ENCODE data around the gene EIPR1.
A peak's percentile ranks its signal among the peaks of the same experiment; 100 is the strongest.

The EIPR1 gene

GRCh38 chr2:3172265-3172935 lies 205.2 kb downstream of the EIPR1 start:
- DNase-seq, result no peak

- DNase-seq, result no peak
These were observed 205.9 kb downstream of the EIPR1 start for GRCh38 chr2:3171564-3172264.

- no peak for DNase-seq
These were observed 206.7 kb downstream of the EIPR1 start for GRCh38 chr2:3170792-3171455.

GRCh38 chr2:3169106-3169870 lies 208.3 kb downstream of the EIPR1 start:
- DNase-seq, result peak; percentile 66

GRCh38 chr2:3168230-3168891 lies 209.3 kb downstream of the EIPR1 start:
- DNase-seq, result peak; percentile 69

GRCh38 chr2:3163401-3163800 lies 214.2 kb downstream of the EIPR1 start:
- DNase-seq, result no peak

GRCh38 chr2:3162442-3163077 lies 215.1 kb downstream of the EIPR1 start:
- DNase-seq, result no peak

GRCh38 chr2:3160751-3161330 lies 216.8 kb downstream of the EIPR1 start:
- no peak for DNase-seq

GRCh38 chr2:3159782-3160545 lies 217.7 kb downstream of the EIPR1 start:
- DNase-seq, result no peak

- no peak for DNase-seq
These were observed 222.9 kb downstream of the EIPR1 start for GRCh38 chr2:3154700-3155099.

- no peak for DNase-seq
These were observed 223.5 kb downstream of the EIPR1 start for GRCh38 chr2:3154146-3154545.

GRCh38 chr2:3151153-3151918 lies 226.3 kb downstream of the EIPR1 start:
- DNase-seq, result no peak

- DNase-seq, result no peak
These were observed 228.0 kb downstream of the EIPR1 start for GRCh38 chr2:3149441-3150217.

GRCh38 chr2:3148716-3149115 lies 228.9 kb downstream of the EIPR1 start:
- DNase-seq, result no peak

GRCh38 chr2:3147651-3148530 lies 229.7 kb downstream of the EIPR1 start:
- DNase-seq, result no peak

- DNase-seq, result no peak
These were observed 230.6 kb downstream of the EIPR1 start for GRCh38 chr2:3146772-3147650.

- no peak for DNase-seq
These were observed 231.4 kb downstream of the EIPR1 start for GRCh38 chr2:3146175-3146574.

All from fibroblast of skin of abdomen (primary cell).